Stimulated activated effector memory CD8-positive, alpha-beta T cell treated with anti-CD3 and anti-CD28 coated beads, Interleukin-12 subunit alpha, Interleukin-12 subunit beta, amount 100 ng/mL, for 72 hours (primary cell): ENCODE measurements around the gene OBSCN.
"Not testable (repeated sequence)": the region's sequence is repeated elsewhere in the genome, so short reads cannot be mapped to it uniquely, and the experiment has no call there.

ENCODE experiments used
- ATAC-seq: fragments of 150-1000 bp; cut with Tn5 transposase; 2 replicates; pipeline ENCODE4 v1.10.0; 2021
- DNase-seq, 2 donors: peaks; one replicate each; pipeline ENCODE4 v3.0.0; 2021 to 2022; ENCODE audit warnings: low spot score in 2 of 2
- H3K27ac Mint-ChIP-seq: one replicate; pipeline ENCODE4 v1.8.0; 2022; ENCODE audit warnings: mild to moderate bottlenecking, mixed read lengths
- H3K36me3 Mint-ChIP-seq: one replicate; pipeline ENCODE4 v1.8.0; 2022; ENCODE audit warnings: mild to moderate bottlenecking, mixed read lengths
- H3K4me1 Mint-ChIP-seq: one replicate; pipeline ENCODE4 v1.8.0; 2022; ENCODE audit warnings: mixed read lengths
- H3K4me3 Mint-ChIP-seq: one replicate; pipeline ENCODE4 v1.8.0; 2022; ENCODE audit warnings: mild to moderate bottlenecking, mixed read lengths
- H3K9me3 Mint-ChIP-seq: one replicate; pipeline ENCODE4 v1.8.0; 2022; ENCODE audit warnings: mixed read lengths

The OBSCN gene

DNA sequence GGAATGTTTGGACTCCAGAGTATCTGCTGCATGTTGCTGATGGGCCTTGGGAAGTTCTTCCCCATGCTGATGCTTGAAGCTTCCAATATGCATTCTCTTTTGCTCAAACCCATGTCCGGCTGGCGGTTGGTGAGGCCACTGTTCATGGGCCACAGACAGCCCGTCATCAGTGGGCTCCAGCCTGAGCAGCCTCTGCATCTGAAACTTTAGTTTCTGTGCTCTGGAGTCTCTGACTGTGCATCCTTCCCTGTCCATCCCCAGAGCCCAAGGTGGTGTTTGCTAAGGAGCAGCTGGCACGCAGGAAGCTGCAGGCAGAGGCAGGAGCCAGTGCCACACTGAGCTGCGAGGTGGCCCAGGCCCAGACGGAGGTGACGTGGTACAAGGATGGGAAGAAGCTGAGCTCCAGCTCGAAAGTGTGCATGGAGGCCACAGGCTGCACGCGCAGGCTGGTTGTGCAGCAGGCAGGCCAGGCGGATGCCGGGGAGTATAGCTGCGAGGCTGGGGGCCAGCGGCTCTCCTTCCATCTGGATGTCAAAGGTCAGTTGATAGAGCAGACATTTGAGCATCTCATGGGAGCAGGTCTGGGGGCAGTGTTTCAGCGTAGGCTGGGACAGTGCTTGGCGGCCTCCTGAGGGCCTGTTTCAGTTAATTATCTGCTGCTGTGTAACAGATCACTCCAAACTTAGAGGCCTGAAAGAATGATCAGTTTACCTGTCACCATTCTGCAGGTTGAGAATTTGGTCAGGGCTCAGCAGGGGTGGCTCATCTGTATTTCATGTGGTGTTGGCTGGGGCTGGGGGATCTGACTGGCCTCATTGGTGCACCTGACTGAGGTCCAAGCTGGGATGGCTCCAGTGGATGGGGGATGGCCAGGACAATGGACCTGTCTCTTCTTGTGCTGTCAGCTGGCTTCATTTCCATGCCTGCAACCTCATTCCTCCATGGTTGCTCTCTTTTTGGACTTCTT, 16.6 kb downstream of the OBSCN start:
- ATAC-seq (no peak), DNase-seq (no peak)
- no peak overlapping the region for H3K4me3 Mint-ChIP-seq
- H3K27ac Mint-ChIP-seq = no peak overlapping the region
- no peaks in the 10 kb centered on the region for H3K9me3 Mint-ChIP-seq
- peaks cover 7% of the 10 kb centered on the region for H3K36me3 Mint-ChIP-seq
- H3K4me1 Mint-ChIP-seq = no peaks in the 10 kb centered on the region

DNA sequence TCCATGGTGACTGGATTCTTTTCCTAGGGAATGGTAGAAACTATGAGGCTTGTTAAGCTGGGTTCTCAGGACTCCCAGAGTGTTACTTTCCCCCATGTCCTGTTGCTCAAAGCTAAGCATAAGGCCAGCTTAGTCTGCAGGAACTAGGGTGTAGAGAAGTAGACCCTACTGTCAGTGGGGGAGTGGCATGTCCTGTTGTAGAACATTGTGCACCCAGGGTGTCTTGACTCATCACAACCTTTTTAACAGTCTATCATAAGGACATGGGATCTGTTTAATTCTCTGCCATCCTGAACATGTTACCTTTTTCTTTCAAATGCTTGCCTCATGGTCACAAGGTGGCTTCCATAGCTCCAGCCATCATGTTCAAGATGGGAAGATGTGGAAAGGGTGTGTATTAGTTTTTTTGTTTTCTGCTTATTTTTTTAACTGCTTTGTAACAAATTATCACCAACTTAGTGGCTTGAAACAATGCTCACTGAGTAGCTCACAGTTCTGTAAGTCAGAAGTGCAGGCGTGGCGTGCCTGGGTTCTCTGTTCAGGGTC, 17.4 kb downstream of the OBSCN start:
- H3K27ac Mint-ChIP-seq = no peak overlapping the region
- DNase-seq = no peak
- ATAC-seq = no peak
- peaks cover 7% of the 10 kb centered on the region for H3K36me3 Mint-ChIP-seq
- H3K4me3 Mint-ChIP-seq = no peak overlapping the region
- H3K4me1 Mint-ChIP-seq = no peaks in the 10 kb centered on the region
- H3K9me3 Mint-ChIP-seq = no peaks in the 10 kb centered on the region

GRCh38 chr1:228225740-228226139, 17.9 kb downstream of the OBSCN start:
- Mint-ChIP-seq H3K27ac (no peak overlapping the region), H3K4me3 (no peak overlapping the region), H3K4me1 (no peaks in the 10 kb centered on the region), H3K36me3 (peaks cover 7% of the 10 kb centered on the region), H3K9me3 (no peaks in the 10 kb centered on the region)
- ATAC-seq (no peak), DNase-seq (no peak)

DNA sequence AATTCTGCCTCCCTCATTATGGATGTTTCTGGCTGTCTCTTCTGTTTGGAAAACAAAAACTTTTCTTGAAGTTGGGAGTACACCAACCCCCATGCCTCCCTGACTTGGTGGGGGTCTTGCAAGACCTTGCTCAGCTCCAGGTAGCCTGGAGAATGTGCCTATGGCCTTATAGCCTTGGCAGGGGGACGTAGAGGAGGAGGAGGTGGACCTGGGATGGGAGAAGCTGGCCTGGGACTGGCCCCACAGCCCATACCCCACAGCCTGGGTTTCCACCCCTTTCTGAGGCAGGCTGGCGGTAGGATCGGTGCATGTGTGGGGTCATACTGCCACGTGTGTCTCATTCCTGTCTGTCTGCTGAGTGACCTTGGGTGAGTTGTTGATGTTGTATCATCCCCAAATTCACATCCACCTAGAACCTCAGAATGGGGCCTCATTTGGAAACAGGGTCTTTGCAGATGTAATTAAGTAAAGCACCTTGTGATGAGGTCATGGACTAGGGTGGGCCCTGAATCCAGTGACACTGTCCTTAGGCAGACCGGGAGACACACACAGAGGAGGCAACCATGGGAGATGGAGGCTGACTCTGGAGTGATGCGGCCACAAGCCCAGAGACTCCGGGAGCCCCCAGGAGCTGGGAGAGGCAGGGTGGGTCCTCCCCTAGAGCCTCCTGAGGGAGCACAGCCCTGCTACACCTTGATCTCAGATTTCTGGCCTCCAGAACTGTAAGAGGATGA, 18.5 kb downstream of the OBSCN start:
- no peak for ATAC-seq
- H3K9me3 Mint-ChIP-seq = no peaks in the 10 kb centered on the region
- peaks cover 7% of the 10 kb centered on the region for H3K36me3 Mint-ChIP-seq
- no peaks in the 10 kb centered on the region for H3K4me1 Mint-ChIP-seq
- DNase-seq = no peak
- H3K27ac Mint-ChIP-seq = no peak overlapping the region
- no peak overlapping the region for H3K4me3 Mint-ChIP-seq

- H3K27ac Mint-ChIP-seq = no peak overlapping the region
- DNase-seq (no peak), ATAC-seq (no peak)
- H3K4me1 Mint-ChIP-seq = no peaks in the 10 kb centered on the region
- H3K4me3 Mint-ChIP-seq = no peak overlapping the region
- H3K9me3 Mint-ChIP-seq = no peaks in the 10 kb centered on the region
- H3K36me3 Mint-ChIP-seq = peaks cover 7% of the 10 kb centered on the region
Observed at GRCh38 chr1:228226956-228227791, 19.3 kb downstream of the OBSCN start.

GRCh38 chr1:228228147-228228546, 20.3 kb downstream of the OBSCN start:
- H3K9me3 Mint-ChIP-seq, ATAC-seq, DNase-seq, H3K4me3 Mint-ChIP-seq, H3K4me1 Mint-ChIP-seq, H3K27ac Mint-ChIP-seq: not testable (repeated sequence)
- H3K36me3 Mint-ChIP-seq = peaks cover 10% of the 10 kb centered on the region

- no peak for DNase-seq
- no peak overlapping the region for H3K4me3 Mint-ChIP-seq
- no peak for ATAC-seq
- no peaks in the 10 kb centered on the region for H3K4me1 Mint-ChIP-seq
- no peak overlapping the region for H3K27ac Mint-ChIP-seq
- H3K36me3 Mint-ChIP-seq = peaks cover 13% of the 10 kb centered on the region
- peaks cover 2% of the 10 kb centered on the region for H3K9me3 Mint-ChIP-seq
Observed at GRCh38 chr1:228228601-228229074, 20.8 kb downstream of the OBSCN start.

GRCh38 chr1:228231189-228231588, 23.3 kb downstream of the OBSCN start:
- Mint-ChIP-seq H3K4me1 (no peaks in the 10 kb centered on the region), H3K36me3 (peaks cover 8% of the 10 kb centered on the region), H3K9me3 (peaks cover 2% of the 10 kb centered on the region), H3K4me3 (no peak overlapping the region), H3K27ac (no peak overlapping the region)
- DNase-seq (no peak), ATAC-seq (no peak)

- DNase-seq = no peak
- Mint-ChIP-seq H3K36me3 (peaks cover 13% of the 10 kb centered on the region), H3K9me3 (peaks cover 2% of the 10 kb centered on the region), H3K27ac (no peak overlapping the region), H3K4me1 (peaks cover 8% of the 10 kb centered on the region), H3K4me3 (no peak overlapping the region)
- ATAC-seq = no peak
Observed at GRCh38 chr1:228233136-228233535, 25.3 kb downstream of the OBSCN start.

GRCh38 chr1:228234921-228235320, 27.1 kb downstream of the OBSCN start:
- peaks cover 2% of the 10 kb centered on the region for H3K9me3 Mint-ChIP-seq
- H3K4me1 Mint-ChIP-seq = peaks cover 8% of the 10 kb centered on the region
- no peak overlapping the region for H3K4me3 Mint-ChIP-seq
- DNase-seq (no peak), ATAC-seq (no peak)
- H3K27ac Mint-ChIP-seq = no peak overlapping the region
- peaks cover 13% of the 10 kb centered on the region for H3K36me3 Mint-ChIP-seq

DNA sequence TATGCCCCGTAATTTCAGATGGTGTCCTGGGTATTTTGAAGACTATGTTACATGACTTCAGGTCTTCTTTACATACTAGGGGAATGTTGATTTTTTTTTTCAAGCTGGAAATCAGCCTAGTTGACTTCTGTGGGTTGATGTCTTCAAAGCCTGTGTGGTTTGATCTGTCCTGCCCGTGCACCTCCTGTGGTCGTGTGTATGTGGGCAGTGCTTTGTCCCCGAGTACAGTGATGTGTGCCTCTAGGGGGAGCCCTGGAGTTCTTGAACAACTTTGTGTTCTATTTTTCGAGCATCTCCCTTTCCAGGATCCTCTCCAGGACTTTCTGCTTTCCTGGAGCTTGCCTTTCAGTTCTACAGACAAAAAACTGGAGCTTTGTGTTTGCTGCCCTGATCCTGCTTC, 28.9 kb downstream of the OBSCN start:
- peaks cover 10% of the 10 kb centered on the region for H3K9me3 Mint-ChIP-seq
- H3K27ac Mint-ChIP-seq = no peak overlapping the region
- peaks cover 13% of the 10 kb centered on the region for H3K36me3 Mint-ChIP-seq
- ATAC-seq (peak; percentile 72), DNase-seq (peak in 1 of 2 donors; percentile 74)
- H3K4me3 Mint-ChIP-seq = no peak overlapping the region
- H3K4me1 Mint-ChIP-seq = peaks cover 8% of the 10 kb centered on the region

- Mint-ChIP-seq H3K36me3 (peaks cover 11% of the 10 kb centered on the region), H3K4me3 (no peak overlapping the region), H3K4me1 (peaks cover 8% of the 10 kb centered on the region), H3K27ac (no peak overlapping the region), H3K9me3 (peaks cover 18% of the 10 kb centered on the region)
- no peak for DNase-seq
- no peak for ATAC-seq
Observed at GRCh38 chr1:228238007-228238406, 30.2 kb downstream of the OBSCN start.

- ATAC-seq (no peak), DNase-seq (no peak)
- Mint-ChIP-seq H3K4me1 (peaks cover 8% of the 10 kb centered on the region), H3K4me3 (no peak overlapping the region), H3K27ac (no peak overlapping the region), H3K9me3 (peaks cover 19% of the 10 kb centered on the region), H3K36me3 (peaks cover 7% of the 10 kb centered on the region)
Observed at GRCh38 chr1:228238461-228238860, 30.6 kb downstream of the OBSCN start.

DNA sequence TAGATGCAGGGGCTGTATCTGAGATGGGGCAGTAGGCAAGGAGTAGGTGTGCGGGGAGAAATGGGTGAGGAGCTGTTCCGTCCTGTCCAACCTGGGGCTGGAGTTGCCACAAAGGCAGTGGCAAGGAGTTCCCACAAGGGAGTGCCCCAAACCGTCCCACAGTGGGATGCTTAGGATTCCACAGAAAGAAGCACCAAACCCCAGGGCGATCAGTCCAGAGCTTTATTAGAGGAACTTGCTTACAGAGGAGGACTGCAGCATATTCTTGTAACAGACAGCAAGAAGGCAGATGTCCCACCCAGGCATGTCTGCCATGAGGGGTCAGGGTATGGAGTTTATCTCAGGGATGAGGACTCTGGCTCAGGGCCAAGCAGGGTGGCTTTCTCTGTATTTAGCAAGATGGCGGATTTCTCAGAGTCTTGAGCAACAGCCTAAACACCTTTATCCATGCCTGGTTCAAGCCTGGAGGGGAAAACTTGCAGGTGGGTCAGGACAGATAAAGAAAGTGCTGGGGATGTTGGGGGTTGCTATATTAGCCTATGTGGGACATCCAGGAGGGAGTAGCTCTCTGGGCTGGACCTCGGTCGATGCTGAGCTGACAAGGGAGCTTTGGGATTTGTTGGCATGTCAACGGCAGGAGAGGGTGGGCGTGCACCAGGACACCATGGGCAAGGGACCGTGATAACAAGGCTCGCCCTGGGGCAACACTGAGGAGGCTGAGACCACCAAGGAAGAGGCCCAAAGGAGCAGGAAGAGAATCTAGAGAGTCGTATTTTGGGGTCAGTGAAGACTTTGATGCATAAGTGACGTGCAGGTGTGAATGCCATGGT, 32.8 kb downstream of the OBSCN start:
- DNase-seq = no peak
- H3K9me3 Mint-ChIP-seq = peaks cover 26% of the 10 kb centered on the region
- peaks cover 8% of the 10 kb centered on the region for H3K4me1 Mint-ChIP-seq
- no peak for ATAC-seq
- peaks cover 26% of the 10 kb centered on the region for H3K36me3 Mint-ChIP-seq
- no peak overlapping the region for H3K27ac Mint-ChIP-seq
- no peak overlapping the region for H3K4me3 Mint-ChIP-seq
